Endodermal cell (in vitro differentiated cells): ENCODE data around the gene SYDE1. TPM values are rescaled to one million over a fixed set of nuclear protein-coding genes. Genes with fewer than 3 reads are reported as not detected.

Source experiments
- DNase-seq: peaks from one replicate; pipeline ENCODE4 v3.0.0-alpha.2; 2017
- H3K27ac ChIP-seq: 2 replicates; pipeline ENCODE4 v1.5.1; 2013; ENCODE audit warnings: mild to moderate bottlenecking, low read depth, low read length, moderate library complexity
- H3K27me3 ChIP-seq: 2 replicates; pipeline ENCODE4 v1.6.1; 2013; ENCODE audit warnings: mild to moderate bottlenecking, low read length, moderate library complexity; ENCODE audit not compliant: insufficient read depth, control insufficient read depth, poor library complexity, severe bottlenecking
- H3K36me3 ChIP-seq: 2 replicates; pipeline ENCODE4 v1.7.0; 2013; ENCODE audit warnings: mild to moderate bottlenecking, low read length, moderate library complexity; ENCODE audit not compliant: control insufficient read depth, insufficient read depth
- H3K4me1 ChIP-seq: one replicate; pipeline ENCODE4 v1.7.0; 2013; ENCODE audit warnings: low read length; ENCODE audit not compliant: control insufficient read depth, insufficient read depth
- H3K4me3 ChIP-seq: 2 replicates; pipeline ENCODE4 v1.5.1; 2013; ENCODE audit warnings: mild to moderate bottlenecking, low read length, moderate library complexity
- H3K9ac ChIP-seq: 2 replicates; pipeline ENCODE4 v1.6.1; 2013; ENCODE audit warnings: mild to moderate bottlenecking, low read length, moderate library complexity; ENCODE audit not compliant: poor library complexity, severe bottlenecking; ENCODE audit errors: extremely low read depth
- H3K9me3 ChIP-seq: 2 replicates; pipeline ENCODE4 v1.6.1; 2013; ENCODE audit warnings: mild to moderate bottlenecking, low read length, moderate library complexity; ENCODE audit not compliant: control insufficient read depth
- H3K27ac Mint-ChIP-seq: 2 replicates; pipeline ENCODE4 v1.8.0; 2020; ENCODE audit warnings: mixed read lengths
- H3K27me3 Mint-ChIP-seq: 2 replicates; pipeline ENCODE4 v1.8.0; 2021; ENCODE audit warnings: mild to moderate bottlenecking, mixed read lengths; ENCODE audit not compliant: insufficient read depth
- H3K36me3 Mint-ChIP-seq: 2 replicates; pipeline ENCODE4 v1.8.0; 2020; ENCODE audit warnings: low read depth, mixed read lengths
- H3K4me1 Mint-ChIP-seq: 2 replicates; pipeline ENCODE4 v1.8.0; 2020; ENCODE audit warnings: mixed read lengths
- H3K4me3 Mint-ChIP-seq: 2 replicates; pipeline ENCODE4 v1.8.0; 2020; ENCODE audit warnings: mild to moderate bottlenecking, moderate library complexity, mixed read lengths
- H3K9me3 Mint-ChIP-seq: 2 replicates; pipeline ENCODE4 v1.8.0; 2020; ENCODE audit warnings: mild to moderate bottlenecking, mixed read lengths
- WGBS, 2 experiments: methylation state at CpG; one replicate each; pipeline versions ENCODE4 v1.1.5 to v1.1.7; 2013; ENCODE audit warnings: missing lambda C conversion rate in 2 of 2, mixed read lengths in 1 of 2; ENCODE audit not compliant: insufficient coverage in 1 of 2, insufficient read length in 1 of 2; 5-methylcytosine and 5-hydroxymethylcytosine counted together
- total RNA-seq, 2 donors: library from RNA; stranded (reverse); fragmentation: NEBNext Ultra II Directional in 1 of 2; extraction: Animal tissue kit (Norgen Biotek cat#: 25700) in 1 of 2; gene quantifications; 2 replicates in 1 of 2; 3 replicates in 1 of 2; pipeline ENCODE4 v1.2.1, GENCODE V29; 2021
- TF ChIP-seq, protein P1 (sequence below): fragments of 200-600 bp; sonication (generic); conservative IDR thresholded peaks from 2 replicates; pipeline ENCODE4 v1.5.0; 2021; ENCODE audit warnings: antibody characterized with exemption, mild to moderate bottlenecking

Gene SYDE1
- total RNA-seq, 2 donors from 2014 or later, result 8.9 to 12.2 TPM

- H3K27me3 Mint-ChIP-seq, result no peaks in the 10 kb centered on the region
- H3K36me3 Mint-ChIP-seq, result peaks cover 75% of the 10 kb centered on the region
- H3K4me1 ChIP-seq, result no peaks in the 10 kb centered on the region
- peaks cover 73% of the 10 kb centered on the region for H3K36me3 ChIP-seq
- no peak overlapping the region for H3K4me3 ChIP-seq
- H3K4me1 Mint-ChIP-seq, result no peaks in the 10 kb centered on the region
- peaks cover 6% of the 10 kb centered on the region for H3K9me3 ChIP-seq
- no peak overlapping the region for H3K9ac ChIP-seq
- H3K9me3 Mint-ChIP-seq, result no peaks in the 10 kb centered on the region
- 94 to 97% methylated on average over 10 to 12 of the region's 12 CpGs for WGBS, 2 experiments
- no peak overlapping the region for H3K4me3 Mint-ChIP-seq
- H3K27me3 ChIP-seq, result no peaks in the 10 kb centered on the region
- H3K27ac Mint-ChIP-seq, result no peak overlapping the region
- DNase-seq, result no peak
- H3K27ac ChIP-seq, result no peak overlapping the region
- TF ChIP-seq, protein P1, sequence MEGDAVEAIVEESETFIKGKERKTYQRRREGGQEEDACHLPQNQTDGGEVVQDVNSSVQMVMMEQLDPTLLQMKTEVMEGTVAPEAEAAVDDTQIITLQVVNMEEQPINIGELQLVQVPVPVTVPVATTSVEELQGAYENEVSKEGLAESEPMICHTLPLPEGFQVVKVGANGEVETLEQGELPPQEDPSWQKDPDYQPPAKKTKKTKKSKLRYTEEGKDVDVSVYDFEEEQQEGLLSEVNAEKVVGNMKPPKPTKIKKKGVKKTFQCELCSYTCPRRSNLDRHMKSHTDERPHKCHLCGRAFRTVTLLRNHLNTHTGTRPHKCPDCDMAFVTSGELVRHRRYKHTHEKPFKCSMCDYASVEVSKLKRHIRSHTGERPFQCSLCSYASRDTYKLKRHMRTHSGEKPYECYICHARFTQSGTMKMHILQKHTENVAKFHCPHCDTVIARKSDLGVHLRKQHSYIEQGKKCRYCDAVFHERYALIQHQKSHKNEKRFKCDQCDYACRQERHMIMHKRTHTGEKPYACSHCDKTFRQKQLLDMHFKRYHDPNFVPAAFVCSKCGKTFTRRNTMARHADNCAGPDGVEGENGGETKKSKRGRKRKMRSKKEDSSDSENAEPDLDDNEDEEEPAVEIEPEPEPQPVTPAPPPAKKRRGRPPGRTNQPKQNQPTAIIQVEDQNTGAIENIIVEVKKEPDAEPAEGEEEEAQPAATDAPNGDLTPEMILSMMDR, result no peak
Measured at GRCh38 chr19:15116856-15117255, 9.7 kb downstream of the SYDE1 start.

DNA sequence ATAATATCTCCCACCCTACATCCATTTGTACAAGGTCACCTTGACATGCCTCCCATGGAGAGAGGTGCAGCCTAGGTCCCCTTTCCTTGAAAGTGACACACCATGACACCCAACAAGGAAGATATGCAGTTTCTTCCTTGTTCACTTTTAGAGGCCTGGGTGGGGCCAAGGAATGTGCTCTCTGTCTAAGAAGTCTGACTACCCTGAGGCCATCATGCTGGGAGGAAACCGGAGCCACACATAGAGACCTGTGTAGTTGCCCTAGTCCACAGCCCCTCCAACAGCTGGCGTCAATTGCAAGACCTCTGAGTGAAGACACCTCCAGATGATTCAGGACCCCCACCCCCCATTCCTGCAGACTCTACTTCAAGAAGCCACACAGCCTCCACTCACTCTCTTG lies 11.0 kb downstream of the SYDE1 start:
- Histone ChIP-seq H3K9ac (no peak overlapping the region), H3K27me3 (no peaks in the 10 kb centered on the region), H3K4me1 (no peaks in the 10 kb centered on the region), H3K9me3 (peaks cover 6% of the 10 kb centered on the region), H3K27ac (no peak overlapping the region), H3K36me3 (peaks cover 68% of the 10 kb centered on the region), H3K4me3 (no peak overlapping the region)
- peaks cover 74% of the 10 kb centered on the region for H3K36me3 Mint-ChIP-seq
- WGBS, 2 experiments, result 92 to 97% methylated on average over 2 of the region's 2 CpGs
- TF ChIP-seq, protein P1, result no peak
- no peaks in the 10 kb centered on the region for H3K27me3 Mint-ChIP-seq
- no peak overlapping the region for H3K27ac Mint-ChIP-seq
- DNase-seq, result no peak
- H3K9me3 Mint-ChIP-seq, result no peaks in the 10 kb centered on the region
- no peak overlapping the region for H3K4me3 Mint-ChIP-seq
- H3K4me1 Mint-ChIP-seq, result no peaks in the 10 kb centered on the region

GRCh38 chr19:15118789-15119494 lies 11.7 kb downstream of the SYDE1 start:
- H3K36me3 Mint-ChIP-seq, result peaks cover 69% of the 10 kb centered on the region
- H3K4me1 Mint-ChIP-seq, result no peaks in the 10 kb centered on the region
- no peaks in the 10 kb centered on the region for H3K27me3 Mint-ChIP-seq
- Histone ChIP-seq H3K27ac (no peak overlapping the region), H3K36me3 (peaks cover 61% of the 10 kb centered on the region), H3K4me3 (no peak overlapping the region), H3K9ac (no peak overlapping the region), H3K4me1 (no peaks in the 10 kb centered on the region), H3K27me3 (no peaks in the 10 kb centered on the region), H3K9me3 (peaks cover 6% of the 10 kb centered on the region)
- TF ChIP-seq, protein P1, result no peak
- DNase-seq, result no peak
- H3K27ac Mint-ChIP-seq, result no peak overlapping the region
- no peak overlapping the region for H3K4me3 Mint-ChIP-seq
- 97 to 99% methylated on average over 12 to 20 of the region's 20 CpGs for whole genome bisulfite sequencing, 2 experiments
- no peaks in the 10 kb centered on the region for H3K9me3 Mint-ChIP-seq
